Loucy (cell line): ENCODE measurements around the gene OSBPL1A.

ENCODE experiments used
- H2AFZ ChIP-seq: fragments of 200-600 bp; sonication (generic); 2 replicates; pipeline ENCODE4 v1.6.0; 2016; ENCODE audit warnings: antibody characterized with exemption, mild to moderate bottlenecking, low read length, moderate library complexity
- H3F3A ChIP-seq: fragments of 200-600 bp; 2 replicates; pipeline ENCODE4 v1.6.0; 2016; ENCODE audit warnings: antibody characterized with exemption, low read depth, mild to moderate bottlenecking
- H3K27me3 ChIP-seq: fragments of 200-600 bp; sonication (generic); 2 replicates; pipeline ENCODE4 v1.6.1; 2014; ENCODE audit warnings: low read length, mild to moderate bottlenecking; ENCODE audit not compliant: insufficient read depth, poor library complexity, severe bottlenecking
- H3K36me3 ChIP-seq: fragments of 200-600 bp; sonication (generic); 2 replicates; pipeline ENCODE4 v1.6.1; 2016; ENCODE audit warnings: low read length; ENCODE audit not compliant: insufficient read depth
- H3K4me1 ChIP-seq: fragments of 200-600 bp; sonication (generic); 2 replicates; pipeline ENCODE4 v1.5.1; 2014; ENCODE audit warnings: low read length, mild to moderate bottlenecking; ENCODE audit not compliant: insufficient read depth, poor library complexity, severe bottlenecking
- H3K4me2 ChIP-seq: fragments of 200-600 bp; sonication (generic); 2 replicates; pipeline ENCODE4 v1.6.0; 2014; ENCODE audit warnings: antibody characterized with exemption, low read length, low read depth, mild to moderate bottlenecking; ENCODE audit not compliant: poor library complexity, severe bottlenecking
- H3K4me3 ChIP-seq: fragments of 200-600 bp; sonication (generic); 2 replicates; pipeline ENCODE4 v1.5.1; 2014; ENCODE audit warnings: low read length, mild to moderate bottlenecking, mixed read lengths; ENCODE audit not compliant: poor library complexity, severe bottlenecking
- H3K79me2 ChIP-seq: fragments of 200-600 bp; sonication (generic); 2 replicates; pipeline ENCODE4 v1.6.1; 2014; ENCODE audit warnings: low read length; ENCODE audit not compliant: insufficient read depth
- H3K9ac ChIP-seq: fragments of 200-600 bp; sonication (generic); 2 replicates; pipeline ENCODE4 v1.6.0; 2014; ENCODE audit warnings: mild to moderate bottlenecking, low read depth, low read length, moderate library complexity; ENCODE audit not compliant: poor library complexity, severe bottlenecking
- H3K9me2 ChIP-seq: fragments of 200-600 bp; sonication (generic); replicated peaks from 2 replicates; pipeline ENCODE4 v1.6.1; 2016; ENCODE audit warnings: low read depth, low read length, mixed read lengths
- H3K9me3 ChIP-seq: fragments of 200-600 bp; sonication (generic); 2 replicates; pipeline ENCODE4 v1.6.1; 2014; ENCODE audit warnings: mild to moderate bottlenecking, antibody characterized with exemption, low read length, low read depth; ENCODE audit not compliant: insufficient read depth
- H4K20me1 ChIP-seq: fragments of 200-600 bp; sonication (generic); 2 replicates; pipeline ENCODE4 v1.6.0; 2014; ENCODE audit warnings: antibody characterized with exemption, low read length, mild to moderate bottlenecking; ENCODE audit not compliant: insufficient read depth, poor library complexity, severe bottlenecking
- EZH2phosphoT487 ChIP-seq: fragments of 200-600 bp; IDR thresholded peaks from 2 replicates; pipeline ENCODE4 v1.6.1; 2018; ENCODE audit warnings: antibody characterized with exemption, mild to moderate bottlenecking, moderate library complexity, borderline replicate concordance
- TF ChIP-seq, protein P1 (sequence below): fragments of 200-600 bp; sonication (generic); conservative IDR thresholded peaks from 2 replicates; pipeline ENCODE4 v1.5.1; 2014; ENCODE audit warnings: mild to moderate bottlenecking, antibody characterized with exemption, low read length

The OSBPL1A gene

DNA sequence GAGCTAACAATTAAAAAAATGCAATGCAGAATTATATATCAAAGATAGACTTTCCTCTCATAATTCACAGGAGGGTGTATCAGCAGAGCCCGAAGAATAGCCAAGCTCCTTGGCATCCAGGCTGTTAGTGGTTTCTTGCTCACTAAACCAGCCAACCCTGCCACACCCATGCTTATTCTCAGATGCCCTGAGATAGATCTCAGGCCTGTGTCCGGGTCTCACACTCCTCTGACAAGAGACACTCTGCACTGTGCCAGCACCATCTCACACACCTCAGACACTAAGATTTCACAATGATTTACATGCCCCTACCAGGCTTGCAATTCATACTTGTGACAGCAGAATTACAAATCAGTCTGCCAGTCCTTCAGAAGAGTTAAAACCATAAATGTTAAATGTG is 64.5 kb downstream of the OSBPL1A start:
- no peak for TF ChIP-seq EZH2phosphoT487
- TF ChIP-seq, protein P1, sequence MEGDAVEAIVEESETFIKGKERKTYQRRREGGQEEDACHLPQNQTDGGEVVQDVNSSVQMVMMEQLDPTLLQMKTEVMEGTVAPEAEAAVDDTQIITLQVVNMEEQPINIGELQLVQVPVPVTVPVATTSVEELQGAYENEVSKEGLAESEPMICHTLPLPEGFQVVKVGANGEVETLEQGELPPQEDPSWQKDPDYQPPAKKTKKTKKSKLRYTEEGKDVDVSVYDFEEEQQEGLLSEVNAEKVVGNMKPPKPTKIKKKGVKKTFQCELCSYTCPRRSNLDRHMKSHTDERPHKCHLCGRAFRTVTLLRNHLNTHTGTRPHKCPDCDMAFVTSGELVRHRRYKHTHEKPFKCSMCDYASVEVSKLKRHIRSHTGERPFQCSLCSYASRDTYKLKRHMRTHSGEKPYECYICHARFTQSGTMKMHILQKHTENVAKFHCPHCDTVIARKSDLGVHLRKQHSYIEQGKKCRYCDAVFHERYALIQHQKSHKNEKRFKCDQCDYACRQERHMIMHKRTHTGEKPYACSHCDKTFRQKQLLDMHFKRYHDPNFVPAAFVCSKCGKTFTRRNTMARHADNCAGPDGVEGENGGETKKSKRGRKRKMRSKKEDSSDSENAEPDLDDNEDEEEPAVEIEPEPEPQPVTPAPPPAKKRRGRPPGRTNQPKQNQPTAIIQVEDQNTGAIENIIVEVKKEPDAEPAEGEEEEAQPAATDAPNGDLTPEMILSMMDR: no peak
- H3K36me3 ChIP-seq: no peaks in the 10 kb centered on the region
- no peaks in the 10 kb centered on the region for H3K9me3 ChIP-seq
- H3K9ac ChIP-seq: no peak overlapping the region
- H3K27me3 ChIP-seq: no peaks in the 10 kb centered on the region
- no peaks in the 10 kb centered on the region for H3K79me2 ChIP-seq
- no peaks in the 10 kb centered on the region for H3F3A ChIP-seq
- no peak overlapping the region for H2AFZ ChIP-seq
- no peaks in the 10 kb centered on the region for H3K4me1 ChIP-seq
- no peak overlapping the region for H3K4me2 ChIP-seq
- no peaks in the 10 kb centered on the region for H4K20me1 ChIP-seq
- H3K4me3 ChIP-seq: no peak overlapping the region
- H3K9me2 ChIP-seq: no peaks in the 10 kb centered on the region

DNA sequence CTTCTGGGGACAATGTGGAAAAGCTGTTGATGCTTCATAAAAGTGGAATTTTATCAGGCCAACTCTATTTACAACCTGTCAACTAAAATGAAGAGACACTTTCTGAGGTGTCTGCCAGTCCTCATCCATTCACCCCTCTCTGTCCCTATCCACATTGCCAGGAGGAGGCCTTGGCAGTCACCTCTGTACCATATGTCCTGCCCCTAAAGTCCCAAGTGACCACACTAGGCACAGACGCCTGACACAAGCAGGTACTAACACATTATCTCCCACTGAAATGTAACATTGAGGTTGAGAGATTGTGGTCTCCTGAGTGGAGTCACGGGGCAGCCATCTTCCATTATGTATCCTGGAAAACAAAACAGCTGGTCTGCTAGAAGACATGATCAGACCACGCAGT is 71.4 kb downstream of the OSBPL1A start:
- Histone ChIP-seq H3K27me3 (no peaks in the 10 kb centered on the region), H3K4me2 (no peak overlapping the region), H3K9me3 (no peaks in the 10 kb centered on the region), H3F3A (no peaks in the 10 kb centered on the region), H3K79me2 (no peaks in the 10 kb centered on the region), H3K4me1 (no peaks in the 10 kb centered on the region), H3K9ac (no peak overlapping the region), H2AFZ (no peak overlapping the region), H3K9me2 (no peaks in the 10 kb centered on the region), H3K36me3 (no peaks in the 10 kb centered on the region), H4K20me1 (no peaks in the 10 kb centered on the region), H3K4me3 (no peak overlapping the region)
- TF ChIP-seq, protein P1: no peak
- no peak for TF ChIP-seq EZH2phosphoT487

DNA sequence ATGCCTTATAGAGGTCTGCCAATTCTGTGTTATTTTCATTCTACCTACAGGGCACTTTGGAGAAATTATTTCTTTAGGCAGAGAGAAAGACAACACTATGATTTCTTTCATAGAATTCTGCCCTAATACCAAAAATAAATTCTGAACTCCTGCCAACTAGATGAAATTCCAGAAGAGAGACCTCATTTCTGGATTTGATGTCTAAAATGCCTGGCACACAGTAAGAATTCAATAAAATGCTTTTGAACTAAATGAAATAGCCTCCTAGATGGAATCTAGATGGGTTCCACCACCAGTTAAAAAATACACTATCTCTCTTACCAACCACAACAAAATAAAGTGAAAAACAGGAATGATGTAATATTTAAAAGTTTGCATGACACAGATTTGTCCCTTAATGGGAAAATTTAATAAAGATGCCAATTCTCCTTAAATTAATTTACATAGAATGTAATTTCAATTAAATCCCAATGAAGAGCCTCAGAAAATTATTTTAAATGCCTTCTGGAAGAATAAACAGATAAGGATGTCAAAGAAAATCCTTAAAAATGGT is 75.0 kb downstream of the OSBPL1A start:
- Histone ChIP-seq H3K36me3 (no peaks in the 10 kb centered on the region), H3K9me3 (no peaks in the 10 kb centered on the region), H3K4me3 (no peak overlapping the region), H3K79me2 (no peaks in the 10 kb centered on the region), H3K27me3 (no peaks in the 10 kb centered on the region), H3F3A (no peaks in the 10 kb centered on the region), H3K9ac (no peak overlapping the region), H3K4me2 (no peak overlapping the region), H3K4me1 (no peaks in the 10 kb centered on the region), H4K20me1 (no peaks in the 10 kb centered on the region), H3K9me2 (no peaks in the 10 kb centered on the region), H2AFZ (no peak overlapping the region)
- TF ChIP-seq, protein P1: no peak
- TF ChIP-seq EZH2phosphoT487: no peak
